Caco-2 (cell line): ENCODE results near the gene CCK. TPM values are rescaled to one million over a fixed set of nuclear protein-coding genes. Genes with fewer than 3 reads are reported as not detected.

Source experiments
- BruUV-seq: library from RNA; stranded (reverse); fragments of 400-500 nt; replicated peaks from 2 replicates; lab custom pipeline; 2021; lab: Mats Ljungman, UMichigan
- CTCF ChIA-PET: fragments of 300-600 bp; sonication (Branson Sonifier 250); formaldehyde crosslinking; loops from one replicate; lab custom pipeline; 2022; ENCODE audit warnings: antibody characterized with exemption; lab: Charles Lee
- POLR2A ChIA-PET: fragments of 300-600 bp; sonication (Branson Sonifier 250); formaldehyde crosslinking; loops from one replicate; lab custom pipeline; 2022; ENCODE audit warnings: antibody characterized with exemption; lab: Charles Lee
- DNase-seq, 2 experiments: peaks; one replicate each; pipeline versions ENCODE4 v3.0.0 to v3.0.0-alpha.2; 2020 to 2022
- H3K27me3 ChIP-seq: replicated peaks from 2 replicates; pipeline ENCODE4 v1.6.0; 2011; ENCODE audit warnings: low read length; ENCODE audit not compliant: control insufficient read depth, insufficient read depth
- H3K36me3 ChIP-seq: 2 replicates; pipeline ENCODE4 v1.5.1; 2011; ENCODE audit warnings: low read length; ENCODE audit not compliant: control insufficient read depth, insufficient read depth
- H3K4me1 ChIP-seq: fragments of 250-450 bp; sonication (Bioruptor Pico); 2 replicates; pipeline ENCODE4 v1.5.1; 2020; ENCODE audit warnings: mild to moderate bottlenecking
- H3K4me3 ChIP-seq: 2 replicates; pipeline ENCODE4 v1.5.1; 2011; ENCODE audit warnings: low read depth, mild to moderate bottlenecking, control low read depth, low read length
- H3K9me3 ChIP-seq: fragments of 250-450 bp; sonication (Bioruptor Pico); 2 replicates; pipeline ENCODE4 v1.5.1; 2020; ENCODE audit warnings: mild to moderate bottlenecking, moderate library complexity
- H3K27ac Mint-ChIP-seq: one replicate; pipeline ENCODE4 v1.8.0; 2022; ENCODE audit warnings: mixed read lengths; ENCODE audit not compliant: unreplicated experiment
- H3K27me3 Mint-ChIP-seq: one replicate; pipeline ENCODE4 v1.8.0; 2022; ENCODE audit warnings: mixed read lengths; ENCODE audit not compliant: insufficient read depth, unreplicated experiment
- H3K36me3 Mint-ChIP-seq: one replicate; pipeline ENCODE4 v1.8.0; 2022; ENCODE audit warnings: mild to moderate bottlenecking, mixed read lengths; ENCODE audit not compliant: insufficient read depth, unreplicated experiment
- H3K4me1 Mint-ChIP-seq: one replicate; pipeline ENCODE4 v1.8.0; 2022; ENCODE audit warnings: low read depth, mixed read lengths; ENCODE audit not compliant: unreplicated experiment
- H3K4me3 Mint-ChIP-seq: one replicate; pipeline ENCODE4 v1.8.0; 2022; ENCODE audit warnings: mild to moderate bottlenecking, moderate library complexity, mixed read lengths; ENCODE audit not compliant: unreplicated experiment
- H3K9me3 Mint-ChIP-seq: one replicate; pipeline ENCODE4 v1.8.0; 2022; ENCODE audit warnings: mixed read lengths; ENCODE audit not compliant: unreplicated experiment
- intact Hi-C: fragments of 100-400 bp; cut with micrococcal nuclease; formaldehyde crosslinking; loops from one replicate; pipeline ENCODE4 v1.10.0; 2022; ENCODE audit not compliant: unreplicated experiment
- total RNA-seq: library from RNA; stranded (reverse); gene quantifications from 2 replicates; pipeline ENCODE4 v1.2.3, GENCODE V29; 2022
- TF ChIP-seq, protein P1 (sequence below), 2 experiments: fragments of 200-600 bp in 1 of 2; IDR thresholded peaks; 1 replicate in 1 of 2; 2 replicates in 1 of 2; pipeline versions ENCODE4 v1.5.1 to v1.8.0; 2011 to 2022; ENCODE audit warnings: antibody characterized with exemption in 1 of 2, control low read depth in 1 of 2, inconsistent platforms in 1 of 2, low read depth in 1 of 2, low read length in 1 of 2, mild to moderate bottlenecking in 1 of 2, moderate library complexity in 1 of 2; ENCODE audit not compliant: insufficient read depth in 1 of 2, severe bottlenecking in 1 of 2, unreplicated experiment in 1 of 2

Gene CCK
- total RNA-seq, 1 experiment from 2014 or later = not detected

- TF ChIP-seq, protein P1, sequence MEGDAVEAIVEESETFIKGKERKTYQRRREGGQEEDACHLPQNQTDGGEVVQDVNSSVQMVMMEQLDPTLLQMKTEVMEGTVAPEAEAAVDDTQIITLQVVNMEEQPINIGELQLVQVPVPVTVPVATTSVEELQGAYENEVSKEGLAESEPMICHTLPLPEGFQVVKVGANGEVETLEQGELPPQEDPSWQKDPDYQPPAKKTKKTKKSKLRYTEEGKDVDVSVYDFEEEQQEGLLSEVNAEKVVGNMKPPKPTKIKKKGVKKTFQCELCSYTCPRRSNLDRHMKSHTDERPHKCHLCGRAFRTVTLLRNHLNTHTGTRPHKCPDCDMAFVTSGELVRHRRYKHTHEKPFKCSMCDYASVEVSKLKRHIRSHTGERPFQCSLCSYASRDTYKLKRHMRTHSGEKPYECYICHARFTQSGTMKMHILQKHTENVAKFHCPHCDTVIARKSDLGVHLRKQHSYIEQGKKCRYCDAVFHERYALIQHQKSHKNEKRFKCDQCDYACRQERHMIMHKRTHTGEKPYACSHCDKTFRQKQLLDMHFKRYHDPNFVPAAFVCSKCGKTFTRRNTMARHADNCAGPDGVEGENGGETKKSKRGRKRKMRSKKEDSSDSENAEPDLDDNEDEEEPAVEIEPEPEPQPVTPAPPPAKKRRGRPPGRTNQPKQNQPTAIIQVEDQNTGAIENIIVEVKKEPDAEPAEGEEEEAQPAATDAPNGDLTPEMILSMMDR (IDR thresholded peaks at IDR 0.05; ENCODE audit: insufficient read depth in 1 of 2, low read depth in 1 of 2, low read length in 1 of 2, severe bottlenecking in 1 of 2, unreplicated experiment in 1 of 2) = no peak
- Histone ChIP-seq H3K9me3 (no peaks in the 10 kb centered on the region), H3K36me3 (no peaks in the 10 kb centered on the region), H3K27me3 (no peaks in the 10 kb centered on the region), H3K4me3 (no peak overlapping the region), H3K4me1 (no peaks in the 10 kb centered on the region)
- H3K27ac Mint-ChIP-seq = no peak overlapping the region
- peaks cover 3% of the 10 kb centered on the region for H3K27me3 Mint-ChIP-seq
- intact Hi-C loops = no loop called here
- BruUV-seq = no TSS peak
- no peaks in the 10 kb centered on the region for H3K36me3 Mint-ChIP-seq
- ChIA-PET POLR2A (no interaction called here), CTCF (no interaction called here)
- no peaks in the 10 kb centered on the region for H3K9me3 Mint-ChIP-seq
- no peaks in the 10 kb centered on the region for H3K4me1 Mint-ChIP-seq
- H3K4me3 Mint-ChIP-seq = no peak overlapping the region
- DNase-seq = no peak
Measured at GRCh38 chr3:42306499-42306898, 40.5 kb upstream of the CCK start.

DNA sequence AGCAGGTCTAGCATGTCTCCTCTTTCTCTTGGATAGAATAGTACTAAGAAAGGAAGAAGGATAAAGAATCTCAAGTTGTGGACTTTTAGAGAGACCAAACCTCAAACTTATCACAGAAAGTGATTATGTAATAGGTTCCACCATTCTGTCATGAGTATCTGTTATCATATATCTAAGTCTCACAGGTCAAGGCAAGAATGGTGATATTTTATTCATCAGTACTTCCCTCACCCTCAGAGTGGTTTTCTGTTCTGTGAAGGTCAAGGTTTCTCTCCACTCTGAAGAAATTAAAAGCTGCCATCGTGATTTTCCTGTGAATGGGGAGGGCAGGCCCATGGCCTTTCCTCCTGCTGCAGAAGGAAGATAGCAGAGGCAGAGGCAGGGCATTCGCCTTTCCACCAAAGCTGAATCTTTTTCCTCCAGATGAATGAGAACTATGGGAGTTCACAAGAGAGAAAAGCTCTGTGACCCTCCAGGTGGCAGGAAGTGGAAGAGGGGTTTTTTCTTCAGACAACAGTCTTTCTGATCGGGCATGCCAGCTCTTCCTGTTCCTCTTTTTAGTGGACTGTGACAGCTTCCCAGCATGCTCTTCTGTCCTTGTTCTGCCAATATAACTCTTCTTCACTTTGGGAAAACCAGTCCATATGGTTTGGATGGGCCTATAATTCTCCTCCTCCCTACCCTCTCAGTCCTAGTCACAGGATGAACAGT is 37.1 kb upstream of the CCK start:
- no TSS peak for BruUV-seq
- H3K4me1 ChIP-seq = no peaks in the 10 kb centered on the region
- ChIA-PET CTCF (no interaction called here), POLR2A (no interaction called here)
- H3K9me3 ChIP-seq = no peaks in the 10 kb centered on the region
- DNase-seq = no peak
- no peak overlapping the region for H3K27ac Mint-ChIP-seq
- TF ChIP-seq, protein P1 (IDR thresholded peaks at IDR 0.05; ENCODE audit: insufficient read depth in 1 of 2, low read depth in 1 of 2, low read length in 1 of 2, severe bottlenecking in 1 of 2, unreplicated experiment in 1 of 2) = no peak
- H3K4me3 Mint-ChIP-seq = no peak overlapping the region
- H3K4me3 ChIP-seq = no peak overlapping the region
- no peaks in the 10 kb centered on the region for H3K9me3 Mint-ChIP-seq
- no peaks in the 10 kb centered on the region for H3K4me1 Mint-ChIP-seq
- peaks cover 9% of the 10 kb centered on the region for H3K27me3 Mint-ChIP-seq
- H3K36me3 ChIP-seq = no peaks in the 10 kb centered on the region
- intact Hi-C loops = no loop called here
- no peaks in the 10 kb centered on the region for H3K27me3 ChIP-seq
- H3K36me3 Mint-ChIP-seq = no peaks in the 10 kb centered on the region

- TF ChIP-seq, protein P1 (IDR thresholded peaks at IDR 0.05; ENCODE audit: insufficient read depth in 1 of 2, low read depth in 1 of 2, low read length in 1 of 2, severe bottlenecking in 1 of 2, unreplicated experiment in 1 of 2) = no peak
- Histone ChIP-seq H3K9me3 (no peaks in the 10 kb centered on the region), H3K36me3 (no peaks in the 10 kb centered on the region), H3K4me3 (no peak overlapping the region), H3K27me3 (no peaks in the 10 kb centered on the region), H3K4me1 (no peaks in the 10 kb centered on the region)
- Mint-ChIP-seq H3K4me1 (no peaks in the 10 kb centered on the region), H3K27me3 (peaks cover 10% of the 10 kb centered on the region), H3K36me3 (no peaks in the 10 kb centered on the region), H3K9me3 (no peaks in the 10 kb centered on the region), H3K4me3 (no peak overlapping the region), H3K27ac (no peak overlapping the region)
- CTCF ChIA-PET = no interaction called here
- intact Hi-C loops = no loop called here
- DNase-seq = no peak
- BruUV-seq = no TSS peak
- POLR2A ChIA-PET = no interaction called here
Measured at GRCh38 chr3:42301446-42302175, 35.6 kb upstream of the CCK start.
